ENCODE results near the gene MRPS27. TPM values are rescaled to one million over a fixed set of nuclear protein-coding genes. Genes with fewer than 3 reads are reported as not detected.

Gene MRPS27
- total and polyA plus RNA-seq, 2 of the 4 experiments (the other 2 are of a cell fraction), result 46.9 to 90.5 TPM

DNA sequence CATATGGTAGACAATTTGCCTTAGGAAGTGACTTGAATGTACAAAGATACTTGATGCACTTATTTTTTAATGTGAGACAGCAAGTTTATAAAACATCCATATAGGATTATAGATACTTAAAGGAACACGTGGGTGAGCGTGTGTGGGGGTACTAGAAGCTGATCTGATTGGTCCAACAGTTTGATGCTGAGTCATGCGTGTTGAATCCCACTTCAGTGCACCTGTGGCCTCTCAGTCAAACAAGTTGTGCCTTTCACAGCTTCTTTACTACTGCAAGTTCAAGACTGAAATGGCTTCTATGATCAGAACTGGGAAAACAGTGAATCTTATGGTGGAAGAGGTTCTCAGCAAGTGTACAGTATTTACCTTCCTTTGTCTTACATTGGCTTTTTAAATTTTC lies 113.9 kb downstream of the MRPS27 start:
- Histone ChIP-seq H2BK5ac (ENCODE audit: low read depth, low read length, poor library complexity, severe bottlenecking) (peak overlapping the region; percentile 84), H4K91ac (ENCODE audit: insufficient read depth, low read depth, low read length) (peak overlapping the region; percentile 19; the same call in 1 of the 2 replicates), H2BK120ac (ENCODE audit: low read depth, low read length) (peak overlapping the region; percentile 50; the same call in 1 of the 2 replicates), H4K8ac (ENCODE audit: low read depth in 2 of 2, low read length in 2 of 2) (peak overlapping the region in 1 of 2 experiments; percentile 26; a peak in 1 of 4 replicates), H3K27me3 (ENCODE audit: control insufficient read depth, insufficient read depth, low read length) (no peaks in the 10 kb centered on the region), H2BK20ac (ENCODE audit: low read depth, low read length) (peak overlapping the region; percentile 61; the same call in 1 of the 2 replicates), H3K4me2 (ENCODE audit: low read depth, low read length) (no peak overlapping the region), H2AK5ac (ENCODE audit: low read depth, low read length) (peak overlapping the region; percentile 37; the same call in 1 of the 2 replicates), H3K27ac (ENCODE audit: insufficient read depth, low read length) (peak overlapping the region; percentile 35; the same call in 1 of the 2 replicates), H3K9ac (ENCODE audit: low read depth, low read length) (no peak overlapping the region), H3K56ac (ENCODE audit: extremely low read depth, insufficient read depth, low read length) (no peak overlapping the region), H3K14ac (replicated peaks; ENCODE audit: low read depth, low read length) (peak overlapping the region; percentile 20; the same call in 1 of the 2 replicates), H3K4ac (ENCODE audit: low read depth, low read length) (peak overlapping the region; percentile 71), H2AFZ (replicated peaks; ENCODE audit: low read length, poor library complexity) (no peak overlapping the region), H4K20me1 (ENCODE audit: insufficient read depth, low read length) (no peaks in the 10 kb centered on the region), H3K23ac (ENCODE audit: low read depth, low read length) (0 out of 2 replicates have a peak overlapping the region, but pooled peaks have one; percentile 19), H3K18ac (ENCODE audit: low read depth, low read length) (0 out of 2 replicates have a peak overlapping the region, but pooled peaks have one; percentile 57), H2AK9ac (replicated peaks; ENCODE audit: low read depth, low read length, poor library complexity) (no peak overlapping the region), H3K36me3 (ENCODE audit: control insufficient read depth, insufficient read depth, low read length) (peaks cover 27% of the 10 kb centered on the region), H3K79me1 (ENCODE audit: low read depth in 1 of 2, low read length in 2 of 2) (peaks cover 7 to 60% of the 10 kb centered on the region in 2 experiments), H4K5ac (ENCODE audit: low read depth, low read length) (peak overlapping the region; percentile 54; the same call in 1 of the 2 replicates), H3K4me1 (ENCODE audit: control insufficient read depth, insufficient read depth, low read length) (peaks cover 19% of the 10 kb centered on the region), H3K9me3 (ENCODE audit: control insufficient read depth, insufficient read depth, low read length) (no peaks in the 10 kb centered on the region), H3K4me3 (ENCODE audit: insufficient read depth, low read depth, low read length) (no peak overlapping the region), H3K9me1 (ENCODE audit: insufficient read depth, low read length) (peaks cover 27% of the 10 kb centered on the region), H2BK15ac (ENCODE audit: low read depth, low read length) (peak overlapping the region; percentile 52; the same call in 1 of the 3 replicates)
- in situ Hi-C loops (cut with MboI; ENCODE audit: low sequenced_read_pairs), result no loop called here
- dilution Hi-C loops (cut with HindIII; ENCODE audit: low sequenced_read_pairs, unreplicated experiment), result no loop called here
- ATAC-seq (ENCODE audit: low read depth) (no peak), DNase-seq (no peak)
- ChIA-PET POLR2A (ENCODE audit: unreplicated experiment) (no interaction called here), CTCF (no interaction called here)
- 80% methylated on average over 1 of the region's 3 CpGs; no CpG with 5 or more reads in 1 of the 2 experiments for WGBS, 2 experiments (ENCODE audit: extremely low coverage in 2 of 2, insufficient read length in 1 of 2)
- no TSS peak for BruUV-seq (replicated peaks)
- intact Hi-C loops (cut with micrococcal nuclease), result loop anchor here (5.0 kb wide), 1 partner anchor 74 kb away; no protein-coding TSS in a partner anchor
- TF ChIP-seq NFE2L2 (IDR thresholded peaks at IDR 0.05; ENCODE audit: low read depth, low read length) (no peak), RAD21 (IDR thresholded peaks at IDR 0.05; ENCODE audit: low read length) (no peak), SMC3 (IDR thresholded peaks at IDR 0.05; ENCODE audit: low read depth, low read length) (no peak), RFX5 (IDR thresholded peaks at IDR 0.05; ENCODE audit: low read depth, low read length) (no peak), MXI1 (IDR thresholded peaks at IDR 0.05; ENCODE audit: borderline replicate concordance, low read depth, low read length) (no peak), MAFK (IDR thresholded peaks at IDR 0.05; ENCODE audit: low read depth, low read length) (no peak), BHLHE40 (IDR thresholded peaks at IDR 0.05; ENCODE audit: low read depth, low read length) (no peak), MAZ (IDR thresholded peaks at IDR 0.05; ENCODE audit: borderline replicate concordance, low read depth, low read length) (no peak), FOS (IDR thresholded peaks at IDR 0.05; ENCODE audit: low read depth, low read length) (no peak)
- TF ChIP-seq, protein P1, sequence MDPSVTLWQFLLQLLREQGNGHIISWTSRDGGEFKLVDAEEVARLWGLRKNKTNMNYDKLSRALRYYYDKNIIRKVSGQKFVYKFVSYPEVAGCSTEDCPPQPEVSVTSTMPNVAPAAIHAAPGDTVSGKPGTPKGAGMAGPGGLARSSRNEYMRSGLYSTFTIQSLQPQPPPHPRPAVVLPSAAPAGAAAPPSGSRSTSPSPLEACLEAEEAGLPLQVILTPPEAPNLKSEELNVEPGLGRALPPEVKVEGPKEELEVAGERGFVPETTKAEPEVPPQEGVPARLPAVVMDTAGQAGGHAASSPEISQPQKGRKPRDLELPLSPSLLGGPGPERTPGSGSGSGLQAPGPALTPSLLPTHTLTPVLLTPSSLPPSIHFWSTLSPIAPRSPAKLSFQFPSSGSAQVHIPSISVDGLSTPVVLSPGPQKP (IDR thresholded peaks at IDR 0.05; ENCODE audit: borderline replicate concordance, low read depth, low read length), result no peak
